Bone marrow (tissue), 2 donors: ENCODE data around the gene GBP2.

Experiments
- DNase-seq, 2 donors: peaks; one replicate each; lab custom pipeline; 2025; lab: John Stamatoyannopoulos, UW

The GBP2 gene

DNA sequence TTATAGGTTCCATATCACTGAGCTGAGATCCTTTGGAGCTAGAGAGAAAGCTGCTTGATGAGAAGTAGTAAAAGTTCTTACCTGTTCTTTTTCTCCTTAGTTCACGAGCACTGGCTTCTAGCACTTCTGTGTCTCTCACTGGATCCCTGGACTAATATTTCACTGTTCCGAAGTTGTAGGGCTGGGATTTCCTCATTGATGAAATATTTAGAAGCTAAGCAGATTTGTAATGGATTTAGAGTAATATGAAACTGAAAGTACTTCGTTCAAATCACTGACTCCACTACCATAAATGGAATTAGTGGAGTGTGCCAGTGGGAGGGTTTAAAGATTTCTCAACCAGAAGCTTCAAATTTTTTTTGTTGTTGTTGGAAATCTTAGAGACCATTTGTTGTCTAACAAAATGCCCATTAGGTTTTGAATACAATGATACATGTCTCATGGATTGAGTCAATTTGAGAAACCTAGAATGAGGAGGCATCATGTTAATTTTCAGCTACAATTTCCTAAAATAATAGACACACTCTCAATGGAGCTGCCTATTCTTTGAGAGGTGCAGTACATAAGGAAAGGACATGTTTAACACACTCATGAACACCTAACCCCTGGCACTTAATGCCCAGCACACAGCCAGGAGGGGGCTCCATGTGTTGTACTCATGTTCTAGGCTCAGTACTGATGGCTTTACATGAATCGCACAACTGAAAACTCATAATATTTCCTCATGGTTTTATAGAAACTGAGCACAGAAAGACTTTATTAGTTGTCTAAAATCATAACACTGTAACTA, 60.6 kb downstream of the GBP2 start, which contains the start of gene GBP1:
Gene GBP1 (minus strand): TSS at position 130 of the 790 bp plus-strand sequence. CDS start 1,974 bp downstream, outside the sequence.
- peak in 1 of 2 donors; percentile 33 for DNase-seq

- no peak for DNase-seq
Measured at GRCh38 chr1:89064632-89065031, 61.3 kb downstream of the GBP2 start.

- DNase-seq, result no peak
Measured at GRCh38 chr1:89063094-89063493, 62.8 kb downstream of the GBP2 start.

GRCh38 chr1:89060091-89060490, 65.8 kb downstream of the GBP2 start:
- DNase-seq, result no peak
